H1 (cell line): ENCODE results near the gene CD300A. TPM values are rescaled to one million over a fixed set of nuclear protein-coding genes. Genes with fewer than 3 reads are reported as not detected.

Source experiments
- CTCF ChIA-PET: fragments of 300-600 bp; sonication (Branson Sonifier 250); formaldehyde crosslinking; loops from one replicate; lab custom pipeline; 2021; ENCODE audit not compliant: partially characterized antibody; lab: Charles Lee
- POLR2A ChIA-PET: fragments of 300-600 bp; sonication (Branson Sonifier 250); formaldehyde crosslinking; loops from one replicate; lab custom pipeline; 2021; ENCODE audit warnings: inconsistent platforms; ENCODE audit not compliant: partially characterized antibody; lab: Charles Lee
- DNase-seq, 2 experiments: peaks; one replicate each; pipeline versions ENCODE4 v3.0.0 to v3.0.0-alpha.2; 2010 to 2022; ENCODE audit warnings: low spot score in 2 of 2, low read depth in 1 of 2, mixed read lengths in 1 of 2
- FAIRE-seq: peaks from 2 replicates; lab custom pipeline; 2011; peaks lifted over from hg19 to GRCh38; lab: Jason Lieb, UNC
- H2AFZ ChIP-seq: 2 replicates; pipeline ENCODE4 v1.8.1; 2012; ENCODE audit warnings: low read length, inconsistent platforms
- H2AK5ac ChIP-seq: 2 replicates; pipeline ENCODE4 v1.6.1; 2013; ENCODE audit warnings: low read depth, low read length
- H2BK120ac ChIP-seq: replicated peaks from 2 replicates; pipeline ENCODE3; 2013; ENCODE audit warnings: low read depth, low read length, inconsistent platforms
- H2BK12ac ChIP-seq: 2 replicates; pipeline ENCODE4 v1.6.1; 2013; ENCODE audit warnings: low read depth, low read length
- H2BK15ac ChIP-seq: 2 replicates; pipeline ENCODE4 v1.6.1; 2013; ENCODE audit warnings: low read length
- H2BK20ac ChIP-seq: 2 replicates; pipeline ENCODE4 v1.6.1; 2013; ENCODE audit warnings: low read length
- H2BK5ac ChIP-seq: 2 replicates; pipeline ENCODE4 v1.6.1; 2013; ENCODE audit warnings: low read depth, low read length
- H3K14ac ChIP-seq: 2 replicates; pipeline ENCODE4 v1.6.1; 2013; ENCODE audit warnings: inconsistent platforms; ENCODE audit not compliant: insufficient read length
- H3K18ac ChIP-seq: 2 replicates; pipeline ENCODE4 v1.6.1; 2013; ENCODE audit warnings: low read length; ENCODE audit errors: extremely low read depth
- H3K23ac ChIP-seq: 2 replicates; pipeline ENCODE4 v1.6.1; 2013; ENCODE audit warnings: inconsistent platforms; ENCODE audit not compliant: insufficient read length
- H3K23me2 ChIP-seq: 2 replicates; pipeline ENCODE4 v1.6.1; 2013; ENCODE audit warnings: low read depth, low read length
- H3K27ac ChIP-seq: 2 replicates; pipeline ENCODE4 v1.6.1; 2011; ENCODE audit warnings: low read depth, low read length, inconsistent platforms
- H3K27me3 ChIP-seq, 4 experiments: replicated peaks in 1 of 4; 1 replicate in 1 of 4; 2 replicates in 3 of 4; pipeline versions ENCODE4 v1.6.1 to v1.8.1; 2011 to 2013; ENCODE audit warnings: low read length in 3 of 4, mild to moderate bottlenecking in 3 of 4, inconsistent platforms in 2 of 4, mixed read lengths in 2 of 4, moderate library complexity in 1 of 4; ENCODE audit not compliant: control insufficient read depth in 3 of 4, insufficient read depth in 3 of 4; ENCODE audit errors: extremely low read depth in 1 of 4
- H3K36me3 ChIP-seq, 4 experiments: 2 replicates each; pipeline versions ENCODE4 v1.6.1 to v1.8.1; 2011 to 2013; ENCODE audit warnings: mild to moderate bottlenecking in 4 of 4, low read length in 3 of 4, moderate library complexity in 2 of 4, control low read depth in 1 of 4, inconsistent platforms in 1 of 4; ENCODE audit not compliant: insufficient read depth in 4 of 4, control insufficient read depth in 2 of 4
- H3K4ac ChIP-seq: replicated peaks from 2 replicates; pipeline ENCODE3; 2013; ENCODE audit warnings: low read length, low read depth, mixed read lengths, inconsistent platforms; ENCODE audit not compliant: insufficient read length
- H3K4me1 ChIP-seq, 4 experiments: replicated peaks in 1 of 4; 1 replicate in 1 of 4; 2 replicates in 3 of 4; pipeline versions ENCODE4 v1.6.1 to v1.8.1; 2011 to 2013; ENCODE audit warnings: low read length in 3 of 4, inconsistent platforms in 2 of 4, mixed read lengths in 1 of 4; ENCODE audit not compliant: insufficient read depth in 4 of 4, control insufficient read depth in 3 of 4
- H3K4me2 ChIP-seq, 2 experiments: 2 replicates each; pipeline versions ENCODE4 v1.6.1 to v1.8.1; 2011 to 2013; ENCODE audit warnings: low read depth in 2 of 2, low read length in 2 of 2, control low read depth in 1 of 2, inconsistent platforms in 1 of 2, mild to moderate bottlenecking in 1 of 2; ENCODE audit not compliant: insufficient read depth in 1 of 2
- H3K4me3 ChIP-seq, 4 experiments: fragments of 200-600, 300-600 bp in 1 of 4; sonication (generic), shearing (Covaris generic), sonication (Bioruptor Twin) in 1 of 4; 2 replicates each; pipeline versions ENCODE4 v1.5.1 to v1.8.1; 2011 to 2016; ENCODE audit warnings: low read length in 4 of 4, low read depth in 3 of 4, control low read depth in 2 of 4, inconsistent platforms in 2 of 4, mild to moderate bottlenecking in 2 of 4, mixed read lengths in 1 of 4, moderate library complexity in 1 of 4; ENCODE audit not compliant: insufficient read depth in 2 of 4; ENCODE audit errors: extremely low read depth in 1 of 4
- H3K56ac ChIP-seq: replicated peaks from 2 replicates; pipeline ENCODE3; 2013; ENCODE audit warnings: low read depth, mild to moderate bottlenecking, mixed read lengths, low read length, inconsistent platforms; ENCODE audit not compliant: insufficient read length
- H3K79me1 ChIP-seq: 2 replicates; pipeline ENCODE4 v1.6.1; 2013; ENCODE audit warnings: low read depth, low read length, control low read depth
- H3K79me2 ChIP-seq, 2 experiments: 2 replicates each; pipeline versions ENCODE4 v1.6.1 to v1.8.1; 2012 to 2013; ENCODE audit warnings: low read length in 2 of 2, mild to moderate bottlenecking in 2 of 2, inconsistent platforms in 1 of 2; ENCODE audit not compliant: insufficient read depth in 2 of 2, control insufficient read depth in 1 of 2
- H3K9ac ChIP-seq, 4 experiments: replicated peaks in 1 of 4; 1 replicate in 1 of 4; 2 replicates in 3 of 4; pipeline versions ENCODE4 v1.6.1 to v1.8.1; 2011 to 2013; ENCODE audit warnings: low read depth in 3 of 4, low read length in 3 of 4, control low read depth in 2 of 4, mild to moderate bottlenecking in 2 of 4, moderate library complexity in 2 of 4, inconsistent platforms in 1 of 4; ENCODE audit errors: extremely low read depth in 1 of 4
- H3K9me3 ChIP-seq, 2 experiments: 2 replicates each; pipeline versions ENCODE4 v1.6.1 to v1.8.1; 2012 to 2013; ENCODE audit warnings: mild to moderate bottlenecking in 2 of 2, moderate library complexity in 2 of 2, control low read depth in 1 of 2, inconsistent platforms in 1 of 2, low read depth in 1 of 2, low read length in 1 of 2, mixed read lengths in 1 of 2; ENCODE audit not compliant: insufficient read depth in 2 of 2
- H4K20me1 ChIP-seq, 2 experiments: replicated peaks in 1 of 2; 2 replicates each; pipeline versions ENCODE3 to v1.8.1; 2011 to 2013; ENCODE audit warnings: inconsistent platforms in 2 of 2, low read length in 2 of 2, mild to moderate bottlenecking in 1 of 2; ENCODE audit not compliant: insufficient read depth in 2 of 2, control insufficient read depth in 1 of 2
- H4K5ac ChIP-seq: 2 replicates; pipeline ENCODE4 v1.6.1; 2013; ENCODE audit warnings: low read length, low read depth, mixed read lengths, inconsistent platforms; ENCODE audit not compliant: insufficient read length
- H4K8ac ChIP-seq: 2 replicates; pipeline ENCODE4 v1.8.0; 2013; ENCODE audit warnings: mild to moderate bottlenecking, moderate library complexity, low read length, inconsistent platforms; ENCODE audit not compliant: insufficient read depth; ENCODE audit errors: extremely low read depth
- H4K91ac ChIP-seq: replicated peaks from 2 replicates; pipeline ENCODE3; 2013; ENCODE audit warnings: low read length, mixed read lengths, inconsistent platforms; ENCODE audit not compliant: insufficient read length
- CBX8 ChIP-seq: fragments of 300-800, 300-1000 bp; sonication (generic); IDR thresholded peaks from 2 replicates; pipeline ENCODE4 v1.7.1; 2016; ENCODE audit warnings: low read depth, low read length, borderline replicate concordance
- TAF7 ChIP-seq: optimal IDR thresholded peaks from 2 replicates; pipeline ENCODE3; 2011; ENCODE audit warnings: low read depth, mild to moderate bottlenecking, inconsistent platforms, low read length, moderate library complexity, borderline replicate concordance
- WGBS, 2 experiments: shearing (Covaris generic) in 1 of 2; methylation state at CpG; one replicate each; pipeline versions ENCODE4 v1.1.6 to v1.1.7; 2013 to 2015; ENCODE audit warnings: low lambda C conversion rate in 2 of 2, mixed read lengths in 2 of 2, inconsistent platforms in 1 of 2, low coverage in 1 of 2, missing lambda C conversion rate in 1 of 2; ENCODE audit not compliant: insufficient replicate concordance in 2 of 2, insufficient coverage in 1 of 2, insufficient read length in 1 of 2; ENCODE audit errors: extremely low coverage in 1 of 2, missing lambda C conversion rate in 1 of 2; 5-methylcytosine and 5-hydroxymethylcytosine counted together
- polyA plus RNA-seq, 7 experiments: library from polyadenylated mRNA; depleted of rRNA in 3 of 7; stranded (reverse) in 5 of 7; unstranded in 2 of 7; fragments of >200 nt in 5 of 7; fragments of 200-250 nt in 2 of 7; gene quantifications; 1 replicate in 5 of 7; 2 replicates in 1 of 7; 4 replicates in 1 of 7; pipeline versions ENCODE4 v1.2.1 to v1.2.3, GENCODE V29; 2011 to 2013; ENCODE audit warnings: missing spikeins in 2 of 7, mixed read lengths in 2 of 7
- total RNA-seq: library from RNA; stranded (reverse); fragmentation: NEBNext Ultra II Directional; extraction: Animal tissue kit (Norgen Biotek cat#: 25700); gene quantifications from 2 replicates; pipeline ENCODE4 v1.2.1, GENCODE V29; 2021

CD300A gene
- total and polyA plus RNA-seq, 2 of the 8 experiments (the other 6 are each of a cell fraction or from before 2014, with no cell fraction given) = 0.52 to 1.3 TPM

DNA sequence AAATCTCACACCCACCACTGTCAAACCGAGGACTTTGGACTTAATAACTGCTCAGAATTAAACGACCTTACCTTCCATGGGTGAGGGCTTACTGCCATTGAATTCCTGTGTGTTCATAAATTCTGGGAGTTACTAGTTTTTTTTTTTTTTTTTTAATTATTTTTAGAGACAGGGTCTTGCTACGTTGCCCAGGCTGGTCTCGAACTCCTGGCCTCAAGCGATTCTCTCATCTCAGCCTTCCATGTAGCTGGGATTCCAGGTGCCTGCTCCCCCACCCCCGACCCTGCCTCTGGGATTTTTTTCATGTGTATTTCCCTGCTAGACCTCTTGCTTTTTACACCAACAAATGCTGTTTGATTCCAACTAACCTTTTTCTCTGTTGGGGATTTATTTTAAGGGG, 14.9 kb upstream of the CD300A start:
- POLR2A ChIA-PET = interaction anchor here (0.6 to 2.5 kb wide), 7 partner anchors 8 to 47 kb away, joined by 3 to 8 read pairs (median 3); no protein-coding TSS in a partner anchor
- no peak overlapping the region for H3K23ac ChIP-seq
- no peak overlapping the region for H4K5ac ChIP-seq
- H3K79me1 ChIP-seq = no peaks in the 10 kb centered on the region
- no peak overlapping the region for H3K9ac ChIP-seq
- no peak overlapping the region for H3K4ac ChIP-seq
- H3K27me3 ChIP-seq = peaks cover 0 to 16% (median 11%) of the 10 kb centered on the region in 4 experiments; a peak in 6 of 7 replicates
- CTCF ChIA-PET = interaction anchor here (0.7 to 1.7 kb wide), 6 partner anchors 9 to 68 kb away, joined by 3 to 4 read pairs (median 4); no protein-coding TSS in a partner anchor
- H3K79me2 ChIP-seq = no peaks in the 10 kb centered on the region
- H3K4me3 ChIP-seq = no peak overlapping the region
- FAIRE-seq = no peak
- peaks cover 2 to 4% of the 10 kb centered on the region in 2 experiments for H4K20me1 ChIP-seq
- H2BK5ac ChIP-seq = no peak overlapping the region
- H4K91ac ChIP-seq = no peak overlapping the region
- H3K27ac ChIP-seq = no peak overlapping the region
- 0 out of 8 replicates have a peak, but pooled peaks cover 0 to 6% (median 0%) of the 10 kb centered on the region in 4 experiments for H3K36me3 ChIP-seq
- H4K8ac ChIP-seq = no peak overlapping the region
- H2BK12ac ChIP-seq = no peak overlapping the region
- no peaks in the 10 kb centered on the region for H3K9me3 ChIP-seq
- TF ChIP-seq TAF7 = no peak
- TF ChIP-seq CBX8 = no peak
- no peak overlapping the region for H3K56ac ChIP-seq
- no peak for DNase-seq
- 71% methylated on average over 5 of the region's 6 CpGs; no CpG with 5 or more reads in 1 of the 2 experiments for WGBS, 2 experiments
- H2AK5ac ChIP-seq = no peak overlapping the region
- no peak overlapping the region for H2BK120ac ChIP-seq
- peaks cover 11% of the 10 kb centered on the region; the same call in 1 of the 2 replicates for H3K23me2 ChIP-seq
- no peak overlapping the region for H3K18ac ChIP-seq
- H2BK20ac ChIP-seq = no peak overlapping the region
- H2BK15ac ChIP-seq = no peak overlapping the region
- no peak overlapping the region for H3K14ac ChIP-seq
- H3K4me1 ChIP-seq = peaks cover 3 to 34% (median 28%) of the 10 kb centered on the region in 4 experiments
- no peak overlapping the region for H3K4me2 ChIP-seq
- H2AFZ ChIP-seq = no peak overlapping the region
